NCI-H2196 treated with DMSO at 0.1 percent for 48 hours (cell line): ENCODE results near the gene USP47.
A peak's percentile ranks its signal among the peaks of the same experiment; 100 is the strongest.
"Not testable (repeated sequence)": the region's sequence is repeated elsewhere in the genome, so short reads cannot be mapped to it uniquely, and the experiment has no call there.

Experiments used
- DNase-seq: peaks from one replicate; lab custom pipeline; 2025; ENCODE audit not compliant: unreplicated experiment; lab: John Stamatoyannopoulos, UW

The USP47 gene

DNA sequence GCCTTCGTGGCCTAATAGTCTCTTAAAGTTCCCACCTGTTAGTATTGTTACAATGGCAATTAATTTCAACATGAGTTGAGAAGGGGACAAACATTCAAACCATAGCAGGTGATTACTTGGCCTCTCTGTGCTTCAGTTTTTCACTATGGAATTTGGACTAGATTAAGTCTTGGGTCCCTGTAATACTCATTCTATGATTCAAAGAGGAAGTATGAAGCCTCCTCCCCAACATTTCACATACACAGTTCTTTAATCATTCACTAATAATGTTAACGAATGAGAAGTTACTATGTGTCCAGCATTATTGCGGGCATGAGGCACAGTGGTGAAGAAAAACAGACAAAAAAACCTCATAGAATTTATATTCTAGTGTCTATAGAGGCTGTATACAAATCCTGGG, 19.9 kb upstream of the USP47 start:
- DNase-seq, result no peak

DNA sequence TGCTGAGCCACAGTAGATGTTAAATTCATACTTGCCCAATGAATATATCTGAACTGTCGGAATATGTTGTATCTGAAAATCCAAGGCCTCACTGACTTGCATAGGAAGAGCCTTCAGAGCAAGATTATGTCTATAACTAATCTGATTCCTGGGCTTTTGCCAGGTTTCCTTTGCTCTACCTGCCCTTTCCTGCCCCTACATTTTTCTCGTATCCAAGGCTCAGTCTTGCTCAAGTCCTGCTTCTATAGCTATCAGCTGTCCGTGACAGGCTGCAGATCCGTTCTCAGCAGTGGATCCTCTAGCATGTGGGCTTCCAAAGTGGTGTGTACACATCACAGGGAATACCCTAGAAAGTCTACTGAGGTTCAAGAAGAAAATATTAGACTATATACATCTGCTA, 18.8 kb upstream of the USP47 start:
- no peak for DNase-seq

- DNase-seq, result no peak
These were observed 15.5 kb upstream of the USP47 start for GRCh38 chr11:11826260-11826659.

DNA sequence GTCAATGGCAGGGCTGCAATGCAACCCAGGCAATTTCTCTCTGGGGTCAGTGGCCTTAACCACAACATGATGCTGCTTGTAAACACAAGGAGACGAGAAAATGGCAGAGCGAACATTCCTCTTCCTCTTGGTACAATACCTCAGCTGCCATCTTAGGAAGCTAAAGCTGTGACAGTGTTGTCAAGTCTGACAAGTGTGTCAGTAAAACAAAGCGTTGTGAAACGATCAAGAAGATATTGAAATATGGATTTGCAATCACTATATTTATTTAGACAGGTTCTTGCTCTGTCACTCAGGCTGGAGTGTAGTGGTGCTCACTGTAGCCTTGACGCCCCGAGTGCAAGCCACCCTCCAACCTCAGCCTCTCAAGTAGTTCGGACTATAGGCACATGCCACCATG, 14.5 kb upstream of the USP47 start:
- no peak for DNase-seq

DNA sequence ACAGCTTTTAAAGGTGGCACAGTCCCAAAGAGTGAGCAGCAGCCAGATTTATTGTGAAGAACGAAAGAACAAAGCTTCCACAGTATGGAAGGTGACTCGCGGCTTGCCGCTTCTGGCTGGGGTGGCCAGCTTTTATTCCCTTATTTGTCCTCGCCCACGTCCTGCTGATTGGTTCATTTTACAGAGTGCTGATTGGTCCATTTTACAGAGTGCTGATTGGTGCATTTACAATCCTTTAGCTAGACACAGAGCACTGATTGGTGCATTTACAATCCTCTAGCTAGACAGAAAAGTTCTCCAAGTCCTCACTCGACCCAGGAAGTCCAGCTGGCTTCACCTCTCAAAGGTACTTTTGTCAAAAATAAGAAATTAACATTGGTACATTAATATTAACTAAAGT, 10.4 kb upstream of the USP47 start:
- not testable (repeated sequence) for DNase-seq

DNA sequence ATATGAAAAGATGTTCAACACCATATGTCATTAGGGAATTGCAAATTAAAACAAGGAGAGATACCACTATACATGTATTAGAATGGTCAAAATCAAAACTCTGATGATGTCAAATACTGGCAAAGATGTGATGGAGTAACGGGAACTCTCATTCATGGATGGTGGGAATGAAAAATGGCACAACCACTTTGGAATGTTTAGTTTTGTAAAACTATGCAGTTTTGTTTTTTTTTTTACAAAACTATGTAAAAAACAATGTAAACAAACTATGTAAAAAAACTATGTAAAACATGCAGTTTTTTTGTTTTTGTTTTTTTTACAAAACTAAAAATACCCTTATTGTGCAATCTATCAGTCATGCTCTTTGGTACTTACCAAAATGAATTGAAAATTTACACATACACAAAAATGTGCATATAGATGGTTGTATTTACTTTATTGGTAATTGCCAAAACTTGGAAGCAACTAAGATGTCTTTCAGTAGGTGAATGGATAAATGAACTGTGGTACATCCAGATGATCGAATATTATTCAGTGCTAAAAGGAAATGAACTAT, 5.0 kb upstream of the USP47 start:
- DNase-seq, result no peak

DNA sequence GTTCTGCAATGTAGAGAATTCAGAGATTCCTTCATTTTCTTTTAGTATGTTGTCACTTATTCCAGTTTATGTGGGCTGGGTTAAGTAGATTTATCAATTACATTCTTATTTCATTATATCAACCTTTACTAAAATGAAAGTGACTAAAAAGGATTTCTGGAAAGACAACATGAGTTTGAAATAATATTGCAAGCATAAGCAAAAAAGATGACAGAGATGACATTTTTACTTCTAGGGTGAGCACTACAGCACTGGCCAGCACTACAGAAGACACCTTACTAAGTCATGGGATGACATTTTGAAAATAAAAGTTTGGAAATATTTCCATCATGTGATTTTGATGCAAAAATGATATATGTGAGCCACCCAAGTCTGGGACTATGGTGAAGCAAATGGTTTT, 2.1 kb upstream of the USP47 start:
- no peak for DNase-seq

- peak; percentile 77 for DNase-seq
These were observed 553 bp upstream of the USP47 start for GRCh38 chr11:11841116-11841722.

DNA sequence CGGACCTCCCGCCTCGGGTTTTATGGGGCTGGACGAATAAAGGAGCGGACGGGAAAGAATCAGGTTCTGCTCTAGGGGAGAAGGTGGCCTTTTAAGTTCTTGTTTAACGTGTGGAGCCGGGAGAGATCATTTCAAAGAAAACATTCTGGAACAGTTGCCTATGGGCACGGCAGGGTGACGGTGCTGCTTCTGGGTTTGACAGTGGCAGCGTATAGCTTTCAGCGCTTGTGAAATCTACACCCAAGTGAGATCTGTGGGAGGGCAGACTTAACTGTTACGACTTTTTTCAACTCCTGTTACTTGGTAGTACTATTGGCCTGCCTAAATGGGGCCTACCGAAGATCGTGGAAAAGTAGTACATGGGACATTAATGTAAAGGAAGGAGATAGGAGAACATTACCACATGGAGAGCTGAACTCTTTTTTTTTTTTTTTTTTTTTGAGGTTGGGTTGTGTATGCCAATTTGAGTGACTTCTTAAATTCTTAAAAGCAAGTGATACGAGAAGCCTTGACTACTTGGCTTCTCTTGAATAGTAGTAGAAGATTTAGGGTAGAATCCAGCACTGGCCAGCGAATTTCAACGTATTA, 743 bp downstream of the USP47 start:
- no peak for DNase-seq

GRCh38 chr11:11843211-11843621, 1.4 kb downstream of the USP47 start:
- no peak for DNase-seq

DNA sequence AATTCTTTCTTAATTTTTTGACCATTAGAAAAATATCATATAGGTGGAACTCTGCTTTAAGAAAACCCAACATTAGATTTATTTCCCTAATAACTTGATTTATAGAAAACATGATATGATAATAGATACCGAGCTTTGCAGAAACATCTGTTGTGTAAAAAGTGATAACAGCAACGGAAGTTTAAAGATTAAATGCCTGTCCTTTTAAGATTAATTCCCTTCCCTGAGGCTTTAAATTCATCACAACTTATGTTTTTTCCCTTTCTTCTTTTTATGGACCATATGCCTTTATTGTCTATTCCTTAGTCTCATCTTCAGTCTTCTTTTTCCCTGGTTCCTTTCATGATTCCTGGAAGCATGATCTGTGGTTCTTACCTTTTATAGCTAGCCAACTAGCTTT, 1.9 kb downstream of the USP47 start:
- no peak for DNase-seq

DNA sequence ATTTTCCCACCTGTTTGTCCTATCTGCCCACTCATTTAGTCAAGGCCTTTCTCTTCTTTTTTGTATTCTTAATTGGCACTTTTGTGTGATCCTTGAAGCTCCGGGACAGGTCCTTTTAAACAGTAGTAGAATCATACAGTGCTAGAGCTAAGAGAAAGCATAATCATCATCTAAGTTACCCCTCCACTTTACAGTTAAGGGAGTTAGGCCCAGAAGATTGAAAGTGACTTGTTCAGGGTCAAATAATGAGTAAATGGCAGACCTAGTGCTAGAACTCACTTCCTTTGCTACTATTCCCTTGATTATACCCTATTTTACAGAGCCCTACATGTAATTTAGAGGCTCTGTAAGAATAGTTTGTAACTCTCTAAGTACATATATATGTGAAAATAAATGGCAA, 2.5 kb downstream of the USP47 start:
- no peak for DNase-seq

DNA sequence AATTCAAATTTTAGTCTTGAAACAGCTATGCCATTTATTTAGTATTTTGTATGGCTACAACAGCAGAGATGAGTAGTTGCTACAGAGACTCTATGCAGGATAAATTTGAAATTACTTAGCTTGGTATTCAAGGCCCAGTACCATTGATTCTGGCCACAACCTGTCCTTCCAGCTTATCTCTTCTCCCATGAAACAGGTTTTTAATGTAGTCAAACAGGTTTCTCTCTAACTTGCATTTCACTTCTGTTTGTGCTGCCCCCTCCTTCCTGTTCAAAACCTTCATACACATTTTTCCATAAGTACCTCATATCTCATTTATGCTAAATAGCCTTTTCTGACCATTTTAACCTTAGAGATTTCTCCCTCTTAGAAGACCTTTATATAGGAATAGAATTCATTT, 3.3 kb downstream of the USP47 start:
- peak; percentile 20 for DNase-seq

GRCh38 chr11:11845551-11845950, 3.8 kb downstream of the USP47 start:
- no peak for DNase-seq

DNA sequence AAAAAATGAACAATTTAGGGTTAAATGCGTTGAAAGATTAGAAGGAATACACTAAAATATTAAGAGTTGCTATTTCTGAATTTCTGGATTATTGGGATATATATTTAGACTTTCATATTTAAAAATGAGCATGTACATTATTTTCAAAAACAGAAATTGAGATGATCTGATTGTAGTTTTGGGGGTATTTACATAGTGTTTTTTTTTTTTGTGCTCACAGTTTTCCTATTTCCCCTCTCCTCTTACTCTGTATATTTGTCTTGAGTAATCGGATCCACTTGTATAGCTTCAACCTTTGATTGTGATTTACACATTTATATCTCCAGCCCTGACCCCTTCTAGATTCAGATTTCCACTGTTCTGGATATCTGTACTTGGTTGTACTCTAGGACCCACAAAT, 5.3 kb downstream of the USP47 start:
- no peak for DNase-seq

- peak; percentile 57 for DNase-seq
These were observed 7.3 kb downstream of the USP47 start for GRCh38 chr11:11848891-11849746.

- DNase-seq, result no peak
These were observed 8.9 kb downstream of the USP47 start for GRCh38 chr11:11850668-11851067.

GRCh38 chr11:11856638-11857037, 14.9 kb downstream of the USP47 start:
- no peak for DNase-seq

GRCh38 chr11:11857769-11858168, 16.0 kb downstream of the USP47 start:
- peak; percentile 68 for DNase-seq

- DNase-seq, result no peak
These were observed 16.9 kb downstream of the USP47 start for GRCh38 chr11:11858676-11859075.

DNA sequence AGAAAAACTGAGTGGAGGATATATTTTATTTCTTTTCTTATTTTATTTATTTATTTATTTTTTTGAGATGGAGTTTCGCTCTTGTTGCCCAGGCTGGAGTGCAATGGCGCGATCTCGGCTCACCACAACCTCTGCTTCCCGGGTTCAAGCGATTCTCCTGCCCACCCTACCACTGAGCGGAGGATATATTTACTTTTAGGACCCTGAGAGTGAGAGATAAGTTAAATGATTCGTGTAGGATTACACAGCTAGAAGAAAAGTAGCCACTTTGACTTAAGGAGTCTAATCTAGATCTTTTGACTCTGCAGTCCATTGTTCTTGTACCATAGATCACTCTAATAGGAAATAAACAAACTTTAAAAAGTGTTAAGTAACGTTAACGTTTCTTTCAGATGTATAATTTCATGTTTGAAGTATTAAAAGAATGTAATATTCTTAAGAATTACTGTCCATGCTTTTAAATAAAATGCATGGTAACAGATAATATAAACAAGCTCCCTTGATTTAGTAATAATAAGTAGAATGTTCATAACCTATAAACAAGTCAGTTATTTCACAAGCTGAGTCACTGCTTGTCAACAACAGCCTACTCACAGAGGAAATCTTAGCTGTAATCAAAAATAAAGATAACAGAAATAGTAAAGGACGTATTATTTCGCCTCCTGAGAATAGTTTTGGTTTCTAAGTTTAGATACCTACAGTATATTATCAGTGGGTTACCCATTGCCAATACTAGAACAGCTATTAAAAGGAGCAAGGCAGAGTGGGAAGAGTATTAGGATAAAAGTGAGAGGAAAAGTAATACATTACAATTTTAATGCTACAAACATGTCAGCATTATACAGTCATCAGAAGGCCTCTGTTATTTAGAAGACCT, 18.6 kb downstream of the USP47 start:
- DNase-seq, result no peak
